Esophagus muscularis mucosa (tissue), 4 donors: ENCODE measurements around the gene TMEM238. TPM values are rescaled to one million over a fixed set of nuclear protein-coding genes. Genes with fewer than 3 reads are reported as not detected.

Source experiments
- DNase-seq: peaks from one replicate; pipeline ENCODE4 v3.0.0-alpha.2; 2017; ENCODE audit errors: extremely low spot score
- H3K27ac ChIP-seq, 4 donors: fragments of 200-600 bp; sonication (generic); replicated peaks in 1 of 4; 1 replicate in 3 of 4; 2 replicates in 1 of 4; pipeline ENCODE4 v1.5.1; 2016 to 2019; ENCODE audit warnings: mild to moderate bottlenecking in 1 of 4
- H3K27me3 ChIP-seq, 4 donors: fragments of 200-600 bp; sonication (generic); one replicate each; pipeline versions ENCODE4 v1.5.1 to v1.6.0; 2016 to 2019
- H3K36me3 ChIP-seq, 4 donors: fragments of 200-600 bp; sonication (generic); one replicate each; pipeline ENCODE4 v1.5.1; 2016 to 2019
- H3K4me1 ChIP-seq, 4 donors: fragments of 200-600 bp; sonication (generic); one replicate each; pipeline ENCODE4 v1.5.1; 2016 to 2019
- H3K4me3 ChIP-seq, 4 donors: fragments of 200-600 bp; sonication (generic); 1 replicate in 2 of 4; 2 replicates in 2 of 4; pipeline ENCODE4 v1.5.1; 2016 to 2019; ENCODE audit warnings: mild to moderate bottlenecking in 4 of 4, moderate library complexity in 1 of 4
- H3K9me3 ChIP-seq, 4 donors: fragments of 200-600 bp; sonication (generic); 1 replicate in 3 of 4; 2 replicates in 1 of 4; pipeline ENCODE4 v1.5.1; 2016 to 2019
- EP300 ChIP-seq: sonication (generic); formaldehyde crosslinking; IDR thresholded peaks from one replicate; pipeline ENCODE4 v1.6.1; 2017; ENCODE audit warnings: antibody characterized with exemption
- POLR2A ChIP-seq: fragments of 450-650 bp; IDR thresholded peaks from one replicate; pipeline ENCODE4 v1.6.1; 2017; ENCODE audit warnings: antibody characterized with exemption, moderate library complexity, mild to moderate bottlenecking, low read depth
- POLR2AphosphoS5 ChIP-seq, 2 donors: sonication (generic); formaldehyde crosslinking; IDR thresholded peaks; one replicate each; pipeline ENCODE4 v1.6.1; 2017; ENCODE audit warnings: antibody characterized with exemption in 2 of 2
- WGBS: methylation state at CpG from one replicate; pipeline ENCODE4 v1.1.5; 2018; 5-methylcytosine and 5-hydroxymethylcytosine counted together
- intact Hi-C: fragments of 100-400 bp; cut with DNase I; formaldehyde crosslinking; loops from one replicate; pipeline ENCODE4 v1.15.1; 2023
- total RNA-seq, 4 donors: library from RNA; depleted of rRNA; stranded (reverse); fragments of >200 nt; gene quantifications; one replicate each; pipeline versions ENCODE4 v1.1.0 to v1.2.1, GENCODE V29; 2016
- TF ChIP-seq, protein P1 (sequence below), 3 experiments: fragments of 200-600 bp in 2 of 3; fragments of 450-650 bp in 1 of 3; sonication (generic) in 2 of 3; IDR thresholded peaks; one replicate each; pipeline ENCODE4 v1.5.1; 2017 to 2019; ENCODE audit warnings: antibody characterized with exemption in 3 of 3, mild to moderate bottlenecking in 2 of 3, moderate library complexity in 1 of 3

Gene TMEM238
- total RNA-seq, 4 donors from 2014 or later = 0.83 to 7.5 (median 1.00) TPM

DNA sequence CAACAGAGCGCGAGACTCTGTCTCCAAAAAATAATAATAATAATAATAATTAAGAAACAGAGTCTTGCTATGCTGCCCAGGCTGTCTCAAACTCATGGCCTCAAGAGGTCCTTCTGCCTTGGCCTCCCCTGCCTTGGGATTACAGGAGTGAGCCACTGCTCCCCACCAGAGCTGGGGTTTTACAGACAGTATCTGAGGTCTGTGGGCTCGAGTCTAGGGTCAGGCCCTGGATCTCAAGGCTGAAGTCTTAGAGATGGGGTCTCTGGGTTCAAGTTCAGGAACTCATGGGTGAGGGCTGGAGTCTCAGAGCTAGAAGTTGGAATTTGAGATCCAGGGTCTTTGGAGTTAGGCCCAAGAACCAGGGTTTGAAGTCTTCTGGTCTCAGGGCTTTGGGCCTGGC is 17.3 kb downstream of the TMEM238 start:
- H3K36me3 ChIP-seq = no peaks in the 10 kb centered on the region
- H3K27ac ChIP-seq = no peak overlapping the region
- no peaks in the 10 kb centered on the region for H3K9me3 ChIP-seq
- intact Hi-C loops = no loop called here
- peaks cover 5 to 78% (median 28%) of the 10 kb centered on the region in 4 donors for H3K27me3 ChIP-seq
- no peak for DNase-seq
- TF ChIP-seq POLR2A = no peak
- TF ChIP-seq, protein P1, sequence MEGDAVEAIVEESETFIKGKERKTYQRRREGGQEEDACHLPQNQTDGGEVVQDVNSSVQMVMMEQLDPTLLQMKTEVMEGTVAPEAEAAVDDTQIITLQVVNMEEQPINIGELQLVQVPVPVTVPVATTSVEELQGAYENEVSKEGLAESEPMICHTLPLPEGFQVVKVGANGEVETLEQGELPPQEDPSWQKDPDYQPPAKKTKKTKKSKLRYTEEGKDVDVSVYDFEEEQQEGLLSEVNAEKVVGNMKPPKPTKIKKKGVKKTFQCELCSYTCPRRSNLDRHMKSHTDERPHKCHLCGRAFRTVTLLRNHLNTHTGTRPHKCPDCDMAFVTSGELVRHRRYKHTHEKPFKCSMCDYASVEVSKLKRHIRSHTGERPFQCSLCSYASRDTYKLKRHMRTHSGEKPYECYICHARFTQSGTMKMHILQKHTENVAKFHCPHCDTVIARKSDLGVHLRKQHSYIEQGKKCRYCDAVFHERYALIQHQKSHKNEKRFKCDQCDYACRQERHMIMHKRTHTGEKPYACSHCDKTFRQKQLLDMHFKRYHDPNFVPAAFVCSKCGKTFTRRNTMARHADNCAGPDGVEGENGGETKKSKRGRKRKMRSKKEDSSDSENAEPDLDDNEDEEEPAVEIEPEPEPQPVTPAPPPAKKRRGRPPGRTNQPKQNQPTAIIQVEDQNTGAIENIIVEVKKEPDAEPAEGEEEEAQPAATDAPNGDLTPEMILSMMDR (IDR thresholded peaks at IDR 0.05) = no peak
- TF ChIP-seq POLR2AphosphoS5 (IDR thresholded peaks at IDR 0.05) = no peak
- TF ChIP-seq EP300 = no peak
- 80% methylated on average over 3 of the region's 3 CpGs for WGBS
- no peak overlapping the region for H3K4me3 ChIP-seq
- peaks cover 13 to 22% (median 21%) of the 10 kb centered on the region in 4 donors for H3K4me1 ChIP-seq

DNA sequence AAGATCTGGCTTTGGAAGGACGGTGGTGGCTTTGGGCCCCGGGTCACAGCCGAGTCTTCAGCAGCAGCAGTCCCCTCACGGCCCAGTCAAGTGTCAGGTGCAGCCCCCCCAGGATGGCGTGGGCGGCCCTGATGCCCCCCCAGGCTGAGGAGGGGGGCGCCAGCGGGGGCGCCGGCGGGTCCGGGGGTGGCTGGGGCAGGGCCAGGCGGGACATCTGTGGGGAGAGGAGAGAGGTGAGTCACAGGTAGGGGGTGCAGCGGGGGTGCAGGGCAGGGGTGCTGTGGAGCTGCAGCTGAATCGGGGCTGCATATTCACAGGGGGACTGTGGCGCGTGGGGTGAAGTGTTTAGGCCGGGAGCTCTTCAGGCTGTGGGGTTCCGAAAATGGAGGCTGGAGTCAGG is 18.1 kb downstream of the TMEM238 start:
- Histone ChIP-seq H3K9me3 (no peaks in the 10 kb centered on the region), H3K4me3 (no peak overlapping the region), H3K36me3 (no peaks in the 10 kb centered on the region), H3K27ac (no peak overlapping the region), H3K27me3 (peaks cover 5 to 78% (median 24%) of the 10 kb centered on the region in 4 donors), H3K4me1 (peaks cover 13 to 22% (median 21%) of the 10 kb centered on the region in 4 donors)
- WGBS = 90% methylated on average over 12 of the region's 19 CpGs
- no peak for DNase-seq
- intact Hi-C loops = no loop called here
- TF ChIP-seq, protein P1 (IDR thresholded peaks at IDR 0.05) = no peak
- TF ChIP-seq EP300 (no peak), POLR2AphosphoS5 (IDR thresholded peaks at IDR 0.05) (no peak), POLR2A (no peak)

- Histone ChIP-seq H3K9me3 (no peaks in the 10 kb centered on the region), H3K4me3 (no peak overlapping the region), H3K4me1 (peaks cover 13 to 19% (median 17%) of the 10 kb centered on the region in 4 donors), H3K27ac (no peak overlapping the region), H3K27me3 (peaks cover 5 to 78% (median 17%) of the 10 kb centered on the region in 4 donors), H3K36me3 (no peaks in the 10 kb centered on the region)
- 84% methylated on average over 8 of the region's 8 CpGs for WGBS
- TF ChIP-seq EP300 (no peak), POLR2A (no peak), POLR2AphosphoS5 (IDR thresholded peaks at IDR 0.05) (no peak)
- TF ChIP-seq, protein P1 (IDR thresholded peaks at IDR 0.05) = no peak
- no peak for DNase-seq
- intact Hi-C loops = no loop called here
Observed at GRCh38 chr19:55365245-55365644, 18.8 kb downstream of the TMEM238 start.

DNA sequence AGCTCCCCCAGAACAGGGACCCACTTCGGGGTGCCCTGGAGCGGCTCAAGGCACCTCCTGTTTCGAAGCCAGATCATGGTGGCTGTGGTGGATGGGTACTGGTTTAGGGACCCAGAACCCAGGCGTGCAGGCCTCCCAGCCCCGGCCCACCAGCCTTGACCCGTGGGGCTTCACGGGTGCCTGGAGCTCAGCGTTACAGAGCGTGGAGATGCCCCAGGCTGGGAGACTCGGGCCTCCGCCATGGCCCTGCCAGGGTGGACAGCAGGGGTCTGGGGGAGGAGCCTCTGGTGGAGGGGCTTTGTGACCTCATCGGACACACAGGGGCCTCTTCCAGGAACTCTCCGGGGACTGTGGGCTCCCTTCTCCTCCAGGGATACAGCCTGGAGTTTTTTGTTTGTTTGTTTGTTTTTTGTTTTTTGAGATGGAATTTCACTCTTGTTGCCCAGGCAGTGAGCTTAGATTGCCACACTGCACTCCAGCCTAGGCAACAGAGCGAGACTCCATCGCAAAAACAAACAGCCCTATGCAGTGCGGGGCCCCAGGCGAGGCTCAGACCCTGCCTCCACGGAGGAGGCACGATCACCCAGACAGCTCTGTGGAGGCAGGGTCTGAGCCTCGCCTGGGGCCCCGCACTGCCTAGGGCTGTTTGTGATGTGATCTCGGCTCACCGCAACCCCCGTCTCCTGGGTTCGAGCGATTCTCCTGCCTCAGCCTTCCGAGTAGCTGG is 20.9 kb downstream of the TMEM238 start, which contains the start of gene GARIN5B:
Gene GARIN5B (minus strand): TSS at position 271 of the 727 bp plus-strand sequence. CDS start 194 bp downstream, at position 77.
- Histone ChIP-seq H3K4me3 (no peak within 1 kb of the TSS), H3K4me1 (no peaks in the 10 kb centered on the region), H3K36me3 (no peaks in the 10 kb centered on the region), H3K27me3 (peaks cover 0 to 63% (median 0%) of the 10 kb centered on the region in 4 donors), H3K27ac (no peak within 1 kb of the TSS), H3K9me3 (no peaks in the 10 kb centered on the region)
- no peak for DNase-seq
- TF ChIP-seq POLR2AphosphoS5 (IDR thresholded peaks at IDR 0.05) (no peak), EP300 (no peak), POLR2A (no peak)
- TF ChIP-seq, protein P1 (IDR thresholded peaks at IDR 0.05) = no peak
- 88% methylated on average over 22 of the region's 27 CpGs for whole genome bisulfite sequencing
- intact Hi-C loops = no loop called here
